Fibroblast of the aortic adventitia (primary cell): ENCODE results near the gene DMAC2L. TPM values are rescaled to one million over a fixed set of nuclear protein-coding genes. Genes with fewer than 3 reads are reported as not detected.
"Not testable (repeated sequence)": the region's sequence is repeated elsewhere in the genome, so short reads cannot be mapped to it uniquely, and the experiment has no call there.

Source experiments
- DNase-seq: peaks from one replicate; pipeline ENCODE4 v3.0.0-alpha.2; 2010; ENCODE audit warnings: low read depth
- H3K4me3 ChIP-seq: 2 replicates; pipeline ENCODE4 v1.5.1; 2011; ENCODE audit warnings: low read depth, mild to moderate bottlenecking, control low read depth, low read length, moderate library complexity
- total RNA-seq: library from RNA; depleted of rRNA; stranded (reverse); fragments of >200 nt; gene quantifications from 2 replicates; pipeline ENCODE4 v1.2.3, GENCODE V29; 2012; ENCODE audit warnings: low replicate concordance
- TF ChIP-seq, protein P1 (sequence below): IDR thresholded peaks from 2 replicates; pipeline ENCODE4 v1.5.1; 2011; ENCODE audit warnings: mild to moderate bottlenecking, low read length, control low read depth, inconsistent platforms; ENCODE audit not compliant: insufficient read depth

DMAC2L gene
- total RNA-seq, 1 donor: 4.4 TPM

GRCh38 chr14:50308363-50308915 lies 3.7 kb upstream of the DMAC2L start:
- no peak overlapping the region for H3K4me3 ChIP-seq
- DNase-seq: no peak
- TF ChIP-seq, protein P1, sequence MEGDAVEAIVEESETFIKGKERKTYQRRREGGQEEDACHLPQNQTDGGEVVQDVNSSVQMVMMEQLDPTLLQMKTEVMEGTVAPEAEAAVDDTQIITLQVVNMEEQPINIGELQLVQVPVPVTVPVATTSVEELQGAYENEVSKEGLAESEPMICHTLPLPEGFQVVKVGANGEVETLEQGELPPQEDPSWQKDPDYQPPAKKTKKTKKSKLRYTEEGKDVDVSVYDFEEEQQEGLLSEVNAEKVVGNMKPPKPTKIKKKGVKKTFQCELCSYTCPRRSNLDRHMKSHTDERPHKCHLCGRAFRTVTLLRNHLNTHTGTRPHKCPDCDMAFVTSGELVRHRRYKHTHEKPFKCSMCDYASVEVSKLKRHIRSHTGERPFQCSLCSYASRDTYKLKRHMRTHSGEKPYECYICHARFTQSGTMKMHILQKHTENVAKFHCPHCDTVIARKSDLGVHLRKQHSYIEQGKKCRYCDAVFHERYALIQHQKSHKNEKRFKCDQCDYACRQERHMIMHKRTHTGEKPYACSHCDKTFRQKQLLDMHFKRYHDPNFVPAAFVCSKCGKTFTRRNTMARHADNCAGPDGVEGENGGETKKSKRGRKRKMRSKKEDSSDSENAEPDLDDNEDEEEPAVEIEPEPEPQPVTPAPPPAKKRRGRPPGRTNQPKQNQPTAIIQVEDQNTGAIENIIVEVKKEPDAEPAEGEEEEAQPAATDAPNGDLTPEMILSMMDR: no peak

GRCh38 chr14:50310445-50310844 lies 1.7 kb upstream of the DMAC2L start:
- DNase-seq: no peak
- no peak overlapping the region for H3K4me3 ChIP-seq
- TF ChIP-seq, protein P1: no peak

DNA sequence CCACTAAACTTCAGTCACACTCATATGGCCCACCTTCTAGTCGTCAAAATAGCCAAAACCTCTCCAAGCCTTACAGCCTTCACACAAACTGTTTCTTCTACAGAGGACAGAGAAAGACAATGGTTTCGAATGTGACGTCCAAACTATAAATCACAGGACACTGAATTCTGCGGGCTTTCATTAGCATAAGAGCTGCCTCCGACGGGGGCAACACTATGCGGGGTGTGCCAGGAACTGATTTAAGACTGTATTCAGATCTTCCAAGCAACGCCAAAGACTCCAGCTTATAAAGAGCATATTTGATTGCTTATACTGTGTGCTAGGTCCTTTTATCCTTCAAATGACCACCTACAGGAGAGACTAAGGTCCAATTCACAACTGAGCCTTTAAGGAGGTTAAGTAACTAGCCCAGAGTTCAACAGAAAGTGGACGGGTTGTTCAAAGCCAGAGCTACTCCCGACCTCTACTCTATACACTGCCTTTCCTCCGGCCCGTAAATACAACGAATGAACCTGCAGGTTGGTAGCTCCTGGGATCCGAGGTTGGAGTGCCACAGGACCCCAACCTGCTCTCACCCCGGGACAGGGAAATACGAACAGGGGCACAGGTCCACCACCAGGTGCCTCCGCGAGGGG lies 670 bp upstream of the DMAC2L start:
- H3K4me3 ChIP-seq: peak overlapping the region; percentile 95
- TF ChIP-seq, protein P1: peak; percentile 41
- DNase-seq: no peak

GRCh38 chr14:50312734-50313054 lies 570 bp downstream of the DMAC2L start:
- peak; percentile 42 for DNase-seq
- TF ChIP-seq, protein P1: no peak
- H3K4me3 ChIP-seq: peak overlapping the region; percentile 95

GRCh38 chr14:50314098-50314497 lies 2.0 kb downstream of the DMAC2L start:
- not testable (repeated sequence) for DNase-seq, H3K4me3 ChIP-seq

DNA sequence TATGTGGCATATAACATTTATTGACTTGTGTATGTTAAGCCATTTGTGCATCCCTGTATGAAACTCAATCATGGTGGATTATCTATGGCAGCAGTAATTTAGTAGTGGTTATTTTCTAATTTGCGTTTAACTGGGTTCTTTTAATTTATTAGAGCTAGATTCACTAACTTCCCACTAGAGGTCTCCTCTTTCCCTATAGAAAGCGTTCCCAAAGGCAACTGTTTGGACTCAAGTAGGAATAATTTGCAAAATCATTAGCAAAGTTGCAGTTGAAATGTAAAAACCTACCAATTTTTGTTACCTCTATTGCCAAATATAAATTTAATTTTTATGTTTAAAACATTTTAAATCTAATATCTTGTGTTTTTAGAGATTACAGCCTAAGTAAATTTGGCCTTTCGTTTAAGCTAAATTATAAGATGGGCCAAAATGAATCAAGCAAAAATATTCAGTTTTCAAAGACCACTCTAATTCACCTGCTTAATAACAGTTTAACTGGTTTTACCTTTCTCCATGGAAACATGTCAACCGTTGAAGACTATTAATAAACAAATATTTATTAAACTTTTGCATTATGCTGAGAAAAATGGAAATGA lies 6.0 kb downstream of the DMAC2L start:
- H3K4me3 ChIP-seq: no peak overlapping the region
- TF ChIP-seq, protein P1: peak; percentile 78
- peak; percentile 75 for DNase-seq

GRCh38 chr14:50319293-50319692 lies 7.2 kb downstream of the DMAC2L start:
- TF ChIP-seq, protein P1: no peak

More at GRCh38 chr14:50319293-50319692, 7.2 kb downstream of the DMAC2L start:
- no peak for DNase-seq
- H3K4me3 ChIP-seq: no peak overlapping the region
